ENCODE measurements around the gene RAB31. TPM values are rescaled to one million over a fixed set of nuclear protein-coding genes. Genes with fewer than 3 reads are reported as not detected.

Gene RAB31
- polyA plus RNA-seq, 1 donor from 2014 or later: 16.3 TPM

DNA sequence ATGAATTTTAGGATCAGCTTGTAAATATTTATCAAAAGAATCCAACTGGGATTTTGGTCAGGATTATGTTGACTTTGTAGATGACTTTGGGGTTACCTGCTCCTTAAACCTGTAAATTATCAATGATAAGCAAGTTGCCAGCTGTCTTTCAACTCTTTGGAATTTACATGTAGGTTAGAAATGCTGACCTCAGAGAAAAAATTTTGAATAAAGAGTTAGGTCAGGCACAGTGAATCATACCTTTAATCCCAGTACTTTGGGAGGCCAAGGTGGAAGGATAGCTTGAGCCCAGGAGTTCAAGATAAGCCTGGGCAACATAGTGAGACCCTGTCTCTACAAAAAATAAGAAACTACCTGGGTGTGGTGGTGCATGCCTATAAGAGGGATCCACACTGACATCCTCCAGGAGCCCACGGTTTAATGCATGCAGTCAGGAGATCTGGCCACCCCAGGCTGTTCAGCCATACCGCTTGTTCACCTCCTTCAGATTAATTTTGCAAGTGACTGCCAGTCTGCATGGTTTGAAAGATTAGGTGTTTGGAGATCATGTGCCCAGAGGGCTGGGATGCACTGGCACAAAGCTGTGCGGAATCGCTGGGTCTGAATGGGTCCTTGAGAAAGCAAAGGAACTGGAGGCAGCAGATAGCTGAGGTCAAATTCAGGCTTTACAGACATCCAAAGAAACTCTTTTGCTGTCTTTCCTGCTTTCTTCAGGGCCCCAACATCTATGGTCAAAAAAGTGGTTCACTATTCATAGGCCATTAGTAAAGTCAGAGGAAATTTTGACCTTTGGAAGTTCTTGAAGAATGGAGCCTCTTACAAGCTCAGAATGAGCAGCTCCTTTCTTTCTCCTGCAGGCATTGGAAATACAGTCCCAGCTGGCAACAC is 94.3 kb downstream of the RAB31 start:
- Histone ChIP-seq H4K20me1 (ENCODE audit: insufficient read depth) (no peaks in the 10 kb centered on the region), H3K36me3 (ENCODE audit: insufficient read depth, low read length) (no peaks in the 10 kb centered on the region), H3K27me3 (ENCODE audit: insufficient read depth, low read depth, low read length) (no peaks in the 10 kb centered on the region), H3K9me2 (ENCODE audit: insufficient read depth, low read length) (no peaks in the 10 kb centered on the region), H3K9me3 (ENCODE audit: low read length) (peaks cover 4% of the 10 kb centered on the region), H3K9ac (ENCODE audit: low read length) (no peak overlapping the region), H3K4me2 (ENCODE audit: low read length) (no peak overlapping the region), H3K79me2 (replicated peaks; ENCODE audit: insufficient read depth, low read length) (no peaks in the 10 kb centered on the region), H2AFZ (ENCODE audit: low read depth, low read length) (no peak overlapping the region), H3K4me3 (ENCODE audit: low read length) (no peak overlapping the region), H3F3A (ENCODE audit: insufficient read depth, low read length, poor library complexity, severe bottlenecking) (peaks cover 6% of the 10 kb centered on the region), H3K27ac (ENCODE audit: low read length) (no peak overlapping the region)
- TF ChIP-seq EZH2 (IDR thresholded peaks at IDR 0.05; ENCODE audit: borderline replicate concordance, insufficient read depth, low read length, poor library complexity, severe bottlenecking) (no peak), EP300 (conservative IDR thresholded peaks at IDR 0.05; ENCODE audit: poor library complexity, severe bottlenecking) (no peak), POLR2AphosphoS5 (IDR thresholded peaks at IDR 0.05) (no peak), RAD21 (conservative IDR thresholded peaks at IDR 0.05) (no peak), TAF1 (IDR thresholded peaks at IDR 0.05; ENCODE audit: low read depth) (no peak), SMC3 (conservative IDR thresholded peaks at IDR 0.05; ENCODE audit: poor library complexity) (no peak), MXI1 (conservative IDR thresholded peaks at IDR 0.05; ENCODE audit: poor library complexity, severe bottlenecking) (no peak)
- TF ChIP-seq, protein P1, sequence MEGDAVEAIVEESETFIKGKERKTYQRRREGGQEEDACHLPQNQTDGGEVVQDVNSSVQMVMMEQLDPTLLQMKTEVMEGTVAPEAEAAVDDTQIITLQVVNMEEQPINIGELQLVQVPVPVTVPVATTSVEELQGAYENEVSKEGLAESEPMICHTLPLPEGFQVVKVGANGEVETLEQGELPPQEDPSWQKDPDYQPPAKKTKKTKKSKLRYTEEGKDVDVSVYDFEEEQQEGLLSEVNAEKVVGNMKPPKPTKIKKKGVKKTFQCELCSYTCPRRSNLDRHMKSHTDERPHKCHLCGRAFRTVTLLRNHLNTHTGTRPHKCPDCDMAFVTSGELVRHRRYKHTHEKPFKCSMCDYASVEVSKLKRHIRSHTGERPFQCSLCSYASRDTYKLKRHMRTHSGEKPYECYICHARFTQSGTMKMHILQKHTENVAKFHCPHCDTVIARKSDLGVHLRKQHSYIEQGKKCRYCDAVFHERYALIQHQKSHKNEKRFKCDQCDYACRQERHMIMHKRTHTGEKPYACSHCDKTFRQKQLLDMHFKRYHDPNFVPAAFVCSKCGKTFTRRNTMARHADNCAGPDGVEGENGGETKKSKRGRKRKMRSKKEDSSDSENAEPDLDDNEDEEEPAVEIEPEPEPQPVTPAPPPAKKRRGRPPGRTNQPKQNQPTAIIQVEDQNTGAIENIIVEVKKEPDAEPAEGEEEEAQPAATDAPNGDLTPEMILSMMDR (IDR thresholded peaks at IDR 0.05; ENCODE audit: poor library complexity, severe bottlenecking): no peak
- TF ChIP-seq, protein P2, sequence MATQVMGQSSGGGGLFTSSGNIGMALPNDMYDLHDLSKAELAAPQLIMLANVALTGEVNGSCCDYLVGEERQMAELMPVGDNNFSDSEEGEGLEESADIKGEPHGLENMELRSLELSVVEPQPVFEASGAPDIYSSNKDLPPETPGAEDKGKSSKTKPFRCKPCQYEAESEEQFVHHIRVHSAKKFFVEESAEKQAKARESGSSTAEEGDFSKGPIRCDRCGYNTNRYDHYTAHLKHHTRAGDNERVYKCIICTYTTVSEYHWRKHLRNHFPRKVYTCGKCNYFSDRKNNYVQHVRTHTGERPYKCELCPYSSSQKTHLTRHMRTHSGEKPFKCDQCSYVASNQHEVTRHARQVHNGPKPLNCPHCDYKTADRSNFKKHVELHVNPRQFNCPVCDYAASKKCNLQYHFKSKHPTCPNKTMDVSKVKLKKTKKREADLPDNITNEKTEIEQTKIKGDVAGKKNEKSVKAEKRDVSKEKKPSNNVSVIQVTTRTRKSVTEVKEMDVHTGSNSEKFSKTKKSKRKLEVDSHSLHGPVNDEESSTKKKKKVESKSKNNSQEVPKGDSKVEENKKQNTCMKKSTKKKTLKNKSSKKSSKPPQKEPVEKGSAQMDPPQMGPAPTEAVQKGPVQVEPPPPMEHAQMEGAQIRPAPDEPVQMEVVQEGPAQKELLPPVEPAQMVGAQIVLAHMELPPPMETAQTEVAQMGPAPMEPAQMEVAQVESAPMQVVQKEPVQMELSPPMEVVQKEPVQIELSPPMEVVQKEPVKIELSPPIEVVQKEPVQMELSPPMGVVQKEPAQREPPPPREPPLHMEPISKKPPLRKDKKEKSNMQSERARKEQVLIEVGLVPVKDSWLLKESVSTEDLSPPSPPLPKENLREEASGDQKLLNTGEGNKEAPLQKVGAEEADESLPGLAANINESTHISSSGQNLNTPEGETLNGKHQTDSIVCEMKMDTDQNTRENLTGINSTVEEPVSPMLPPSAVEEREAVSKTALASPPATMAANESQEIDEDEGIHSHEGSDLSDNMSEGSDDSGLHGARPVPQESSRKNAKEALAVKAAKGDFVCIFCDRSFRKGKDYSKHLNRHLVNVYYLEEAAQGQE (IDR thresholded peaks at IDR 0.05; ENCODE audit: borderline replicate concordance): no peak

DNA sequence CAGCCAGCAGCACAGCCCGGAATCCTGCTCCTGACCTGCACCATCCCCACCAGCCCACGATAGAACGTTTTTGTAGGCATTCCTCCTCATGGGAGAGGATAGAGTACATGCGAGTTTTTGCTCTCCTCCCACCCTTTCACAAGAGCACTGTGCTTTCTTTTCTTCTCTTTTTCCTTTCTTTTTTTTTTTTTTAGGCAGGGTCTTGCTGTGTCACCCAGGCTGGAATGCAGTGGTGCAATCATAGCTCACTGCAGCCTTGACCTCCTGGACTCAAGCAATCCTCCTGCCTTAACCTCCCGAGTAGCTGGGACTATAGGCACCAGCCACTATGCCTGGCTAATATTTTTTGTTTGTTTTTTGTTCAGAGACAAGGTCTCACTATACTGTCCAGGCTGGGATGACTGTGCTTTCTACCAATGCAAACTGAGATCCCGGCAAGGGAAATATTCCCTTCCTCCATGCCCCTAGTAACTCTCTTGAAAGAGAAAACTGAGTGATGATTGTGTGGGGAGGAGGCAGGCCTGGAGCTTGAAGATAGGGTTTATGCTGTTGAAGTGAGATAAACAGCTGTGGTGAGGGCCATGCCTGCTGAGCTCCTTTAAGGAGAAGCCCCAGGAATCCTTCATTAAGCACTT is 95.1 kb downstream of the RAB31 start:
- Histone ChIP-seq H3K27me3 (ENCODE audit: insufficient read depth, low read depth, low read length) (no peaks in the 10 kb centered on the region), H3K27ac (ENCODE audit: low read length) (no peak overlapping the region), H2AFZ (ENCODE audit: low read depth, low read length) (no peak overlapping the region), H3K4me2 (ENCODE audit: low read length) (no peak overlapping the region), H3K9me3 (ENCODE audit: low read length) (peaks cover 4% of the 10 kb centered on the region), H3F3A (ENCODE audit: insufficient read depth, low read length, poor library complexity, severe bottlenecking) (no peaks in the 10 kb centered on the region), H3K79me2 (replicated peaks; ENCODE audit: insufficient read depth, low read length) (no peaks in the 10 kb centered on the region), H4K20me1 (ENCODE audit: insufficient read depth) (no peaks in the 10 kb centered on the region), H3K9ac (ENCODE audit: low read length) (no peak overlapping the region), H3K9me2 (ENCODE audit: insufficient read depth, low read length) (no peaks in the 10 kb centered on the region), H3K36me3 (ENCODE audit: insufficient read depth, low read length) (no peaks in the 10 kb centered on the region), H3K4me3 (ENCODE audit: low read length) (no peak overlapping the region)
- TF ChIP-seq RAD21 (conservative IDR thresholded peaks at IDR 0.05): no peak
- no peak for TF ChIP-seq TAF1 (IDR thresholded peaks at IDR 0.05; ENCODE audit: low read depth)
- no peak for TF ChIP-seq EP300 (conservative IDR thresholded peaks at IDR 0.05; ENCODE audit: poor library complexity, severe bottlenecking)
- TF ChIP-seq, protein P1 (IDR thresholded peaks at IDR 0.05; ENCODE audit: poor library complexity, severe bottlenecking): no peak
- peak; percentile 58 for TF ChIP-seq POLR2AphosphoS5 (IDR thresholded peaks at IDR 0.05)

Measured in neural cell (in vitro differentiated cells).